Raji (cell line): ENCODE results near the gene TBC1D2B.

ENCODE experiments used
- POLR2A ChIP-seq: IDR thresholded peaks from 2 replicates; pipeline ENCODE4 v1.6.1; 2011; ENCODE audit warnings: low read depth, low read length, control low read depth; ENCODE audit not compliant: insufficient read depth

TBC1D2B gene

GRCh38 chr15:78083186-78083585, 5.7 kb upstream of the TBC1D2B start:
- no peak for TF ChIP-seq POLR2A

DNA sequence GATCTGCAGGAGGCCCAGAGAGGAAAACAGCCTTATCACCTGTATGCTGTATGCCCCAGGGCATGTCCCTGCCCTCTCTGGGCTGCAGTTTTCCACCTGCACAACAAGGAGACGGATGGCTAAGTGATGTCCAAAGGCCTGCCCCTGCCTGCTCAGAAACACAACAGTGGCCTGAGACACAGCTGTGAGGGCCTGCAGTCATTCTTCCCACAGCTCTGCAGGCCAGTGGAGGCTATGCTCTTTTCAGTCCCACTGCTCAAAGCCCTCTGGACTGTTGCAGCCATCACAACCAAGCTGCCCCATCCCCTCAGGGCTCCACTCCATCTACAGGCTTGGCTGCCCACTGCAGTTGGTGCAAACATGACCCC, 5.2 kb upstream of the TBC1D2B start:
- no peak for TF ChIP-seq POLR2A

GRCh38 chr15:78082106-78082742, 4.7 kb upstream of the TBC1D2B start:
- TF ChIP-seq POLR2A: no peak

GRCh38 chr15:78080088-78080460, 2.6 kb upstream of the TBC1D2B start:
- no peak for TF ChIP-seq POLR2A

DNA sequence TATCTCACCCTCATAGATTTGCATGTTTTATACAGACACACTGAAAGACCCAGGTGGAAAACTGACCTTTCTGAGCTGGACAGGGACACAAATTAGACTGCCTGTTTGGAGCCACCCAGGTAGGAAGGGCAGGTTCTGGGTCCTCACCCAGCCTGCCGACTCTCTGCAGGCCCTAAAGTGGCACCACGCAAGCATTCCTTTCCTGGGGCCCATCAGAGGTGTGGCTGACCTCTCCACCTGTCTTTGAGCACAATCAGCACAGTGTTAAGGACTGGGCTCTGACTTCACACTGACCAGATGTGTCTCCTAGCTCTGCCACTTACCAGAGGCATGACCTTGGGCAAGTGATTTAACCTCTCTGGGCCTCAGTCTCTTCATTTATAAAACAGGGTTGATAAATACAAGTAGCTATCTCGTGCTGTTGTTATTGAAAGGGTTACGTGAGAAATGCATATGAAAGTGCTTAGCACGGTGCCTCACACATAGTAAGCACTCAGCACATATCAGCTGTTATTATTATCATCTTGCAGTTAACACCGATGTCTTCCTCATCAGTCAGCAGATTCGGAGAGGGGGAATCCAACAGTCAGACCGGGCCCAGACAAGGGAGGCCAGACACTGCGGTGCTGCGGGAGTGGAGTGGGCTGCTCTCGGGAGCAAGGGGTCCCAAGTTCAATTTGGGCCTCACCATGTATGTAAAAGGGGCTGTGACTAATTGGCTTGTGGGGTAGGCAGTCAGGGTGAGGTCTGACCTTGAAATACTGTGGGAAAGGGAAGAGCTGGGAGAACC, 2.0 kb upstream of the TBC1D2B start:
- no peak for TF ChIP-seq POLR2A

DNA sequence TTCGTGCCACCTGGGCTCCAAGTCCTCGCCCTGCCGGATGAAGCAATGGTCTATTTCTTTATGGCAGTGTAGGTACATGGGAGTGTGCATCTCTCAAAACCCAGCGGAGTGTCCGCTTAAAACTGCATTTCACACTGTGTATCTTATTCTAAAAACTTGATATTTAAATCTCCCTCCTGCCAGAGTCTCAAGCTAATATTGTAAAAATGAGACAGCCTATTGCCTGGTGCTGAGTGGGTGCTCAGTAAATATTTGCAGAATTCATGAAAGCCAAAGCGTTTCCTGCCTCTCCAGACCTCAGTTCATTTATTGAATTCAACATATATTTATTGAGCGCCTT, 330 bp upstream of the TBC1D2B start:
- no peak for TF ChIP-seq POLR2A

DNA sequence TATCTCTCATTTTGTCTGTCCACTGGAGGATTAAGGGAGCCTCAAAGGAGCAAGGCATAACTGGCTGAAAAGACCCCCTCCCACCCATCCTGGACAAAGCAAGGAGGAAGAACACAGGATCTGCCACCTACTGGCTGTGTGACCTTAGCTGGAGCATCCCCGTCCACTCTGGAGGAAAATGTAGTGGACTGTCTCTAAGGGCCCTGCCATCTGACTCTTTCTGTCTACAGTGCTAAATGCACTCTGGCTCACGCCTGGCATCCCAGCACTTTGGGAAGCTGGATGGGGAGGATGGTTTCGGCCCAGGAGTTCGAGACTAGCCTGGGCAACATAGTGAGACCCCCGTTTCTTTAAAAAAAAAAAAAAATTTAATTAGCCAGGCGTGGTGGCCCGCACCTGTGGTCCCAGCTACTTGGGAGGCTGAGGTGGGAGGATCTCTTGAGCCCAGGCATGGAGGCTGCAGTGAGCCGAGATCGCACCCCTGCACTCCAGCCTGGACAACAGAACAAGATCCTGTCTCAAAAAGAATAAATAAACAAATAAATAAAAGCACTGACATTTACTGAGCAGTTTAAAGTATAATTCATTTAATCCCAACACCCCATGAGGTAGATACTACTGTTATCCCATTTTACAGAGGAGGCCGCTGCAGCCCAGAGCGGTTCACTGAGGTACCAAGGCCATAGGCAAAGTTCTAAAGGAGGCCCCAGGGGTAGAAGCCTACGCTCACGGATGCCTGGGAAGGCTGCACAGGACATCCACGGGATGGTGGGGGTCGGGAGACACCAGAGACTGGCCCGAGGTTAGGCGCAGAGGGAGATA, 1.1 kb downstream of the TBC1D2B start:
- TF ChIP-seq POLR2A: no peak

DNA sequence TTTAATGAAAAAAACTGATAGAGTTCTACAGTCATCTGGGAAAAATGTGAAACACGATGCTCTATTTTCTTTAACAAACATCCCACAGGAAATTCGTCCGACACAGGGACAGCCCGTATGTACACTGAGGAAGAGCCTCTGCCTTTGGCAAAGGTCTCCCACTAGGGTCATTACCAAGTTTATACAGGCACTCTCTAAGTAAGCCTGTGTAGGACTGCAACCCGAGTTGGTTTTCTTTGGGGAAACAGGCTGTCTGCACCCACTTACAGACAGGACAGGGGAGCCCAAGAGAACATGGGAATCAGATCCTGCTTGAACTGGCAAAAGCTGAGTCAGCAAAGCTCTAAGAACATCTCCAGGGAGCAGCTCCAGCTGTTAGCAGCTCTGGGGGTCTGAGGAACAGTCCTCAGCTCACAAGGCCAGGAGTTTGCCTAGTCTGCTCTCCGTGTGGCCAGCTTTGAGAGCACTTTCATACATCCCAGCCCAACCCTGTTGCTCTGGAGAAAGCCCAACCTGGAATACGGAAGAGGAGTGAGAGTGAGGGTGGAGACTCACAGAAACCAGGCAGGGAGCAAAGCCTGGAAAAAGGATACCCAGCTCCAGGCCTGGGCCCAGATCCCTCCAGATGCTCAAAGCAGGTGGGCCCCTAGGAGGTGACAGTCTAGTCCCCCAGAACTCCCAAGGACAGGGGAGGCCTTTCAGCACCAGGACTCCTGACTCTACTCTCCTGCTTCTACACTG, 1.9 kb downstream of the TBC1D2B start:
- TF ChIP-seq POLR2A: no peak

DNA sequence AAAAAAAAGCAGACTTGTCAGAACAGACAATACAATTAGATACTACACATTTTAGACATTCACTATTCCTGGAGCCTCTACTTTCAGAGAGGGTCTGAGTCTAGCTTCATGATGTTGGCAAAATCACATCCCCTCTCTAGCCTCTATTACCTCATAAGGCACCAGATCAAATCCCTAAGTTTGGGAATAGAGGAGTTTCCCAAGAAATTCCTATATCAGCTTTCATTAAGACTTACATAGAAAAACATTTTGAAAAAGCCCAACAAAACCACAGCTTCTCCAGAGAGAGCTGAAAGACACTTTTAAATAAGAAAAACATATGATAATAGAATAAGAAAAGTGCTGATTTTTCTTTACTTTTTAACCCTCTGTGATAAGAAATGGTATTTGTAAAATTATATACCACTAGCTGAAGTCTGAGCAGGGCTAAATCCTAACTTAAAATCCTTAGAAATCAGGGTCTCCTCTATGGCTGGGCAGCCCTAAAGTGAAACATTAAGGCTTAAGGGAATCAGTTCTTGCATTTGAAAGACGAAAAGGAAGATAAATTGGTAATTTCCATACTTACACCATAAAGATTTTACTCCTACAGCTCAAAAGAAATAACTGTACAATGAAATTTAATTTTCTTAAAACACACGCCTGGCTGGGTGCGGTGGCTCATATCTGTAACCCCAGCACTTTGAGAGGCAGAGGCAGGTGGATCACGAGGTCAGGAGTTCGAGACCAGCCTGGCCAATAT, 4.3 kb downstream of the TBC1D2B start:
- no peak for TF ChIP-seq POLR2A

- TF ChIP-seq POLR2A: no peak
These were observed 5.2 kb downstream of the TBC1D2B start for GRCh38 chr15:78072080-78072892.

DNA sequence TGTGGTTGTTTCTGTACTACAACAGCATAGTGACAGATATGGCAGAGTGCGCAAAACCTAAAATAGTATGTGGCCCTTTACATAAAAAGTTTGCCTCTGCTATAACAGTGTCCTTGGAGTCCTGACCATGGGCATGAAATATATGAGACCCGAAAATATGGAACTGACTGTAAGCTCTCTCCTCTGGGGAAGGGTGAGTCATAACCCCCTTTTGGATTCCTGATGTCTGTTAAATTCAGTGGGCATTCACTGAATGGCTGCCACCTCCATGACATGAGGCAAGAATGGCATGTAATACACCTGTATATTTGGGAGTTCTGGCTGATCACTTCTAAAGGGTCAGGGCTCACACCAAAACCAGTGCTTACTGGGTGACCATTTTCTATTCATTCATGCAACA, 6.1 kb downstream of the TBC1D2B start:
- no peak for TF ChIP-seq POLR2A

DNA sequence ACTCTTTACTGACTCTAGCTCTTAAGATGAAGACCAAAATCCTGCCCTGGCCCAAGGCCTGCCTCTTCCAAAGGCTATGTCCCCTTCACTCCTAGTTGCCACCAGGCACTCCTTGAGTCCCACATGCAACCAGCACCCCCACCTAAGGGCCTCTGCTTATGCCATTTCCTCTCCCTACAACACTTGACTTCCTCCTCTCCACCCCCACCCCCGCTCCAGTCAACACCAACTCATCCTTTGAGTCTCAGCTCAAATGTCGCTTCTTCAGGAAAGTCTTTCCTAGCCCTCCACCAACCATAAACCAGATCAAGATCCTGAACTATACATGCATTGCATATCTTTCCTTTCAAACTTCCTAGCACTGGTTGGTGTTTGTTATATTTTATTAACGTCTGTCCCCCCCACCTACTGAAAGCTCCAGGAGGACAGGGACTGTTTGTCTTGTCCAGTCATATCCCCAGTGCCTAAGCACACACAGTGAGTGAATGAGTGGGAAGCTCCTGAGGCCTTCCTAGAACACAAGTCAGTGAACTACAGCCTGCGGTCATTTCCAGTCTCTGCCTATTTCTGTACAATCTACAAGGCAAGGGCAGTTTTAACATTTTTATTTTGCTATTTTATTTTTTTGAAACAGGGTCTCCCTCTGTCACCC, 7.3 kb downstream of the TBC1D2B start:
- TF ChIP-seq POLR2A: no peak

DNA sequence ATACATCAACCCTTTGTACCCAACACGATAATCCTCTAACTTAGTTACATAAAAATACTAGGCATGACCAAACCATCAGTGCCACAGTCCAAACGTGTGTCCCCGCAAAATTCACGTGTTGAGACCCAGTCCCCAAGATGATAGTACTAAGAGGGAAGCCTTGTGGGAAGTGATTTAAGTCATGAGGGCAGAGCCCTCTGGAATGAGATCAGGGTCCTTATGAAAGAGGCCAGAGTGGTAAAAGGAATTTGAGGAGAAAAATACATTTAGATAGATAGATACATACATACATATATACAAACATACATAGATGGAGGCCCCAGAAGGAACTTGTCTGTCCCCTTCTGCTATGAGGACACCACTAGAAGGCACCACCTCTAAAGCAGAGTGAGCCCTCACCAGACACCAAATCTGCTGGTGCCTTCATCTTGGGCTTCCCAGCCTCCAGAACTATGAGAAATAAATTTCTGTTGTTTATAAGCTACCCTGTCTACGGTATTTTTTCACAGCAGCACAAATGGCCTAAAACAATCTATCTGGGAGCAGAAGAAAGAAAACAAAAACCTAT, 8.0 kb downstream of the TBC1D2B start:
- no peak for TF ChIP-seq POLR2A
